HCT116 (cell line): Measurements from ENCODE around the gene MSH3. TPM values are rescaled to one million over a fixed set of nuclear protein-coding genes. Genes with fewer than 3 reads are reported as not detected.
A peak's percentile ranks its signal among the peaks of the same experiment; 100 is the strongest.

Experiments
- ATAC-seq: fragments of 200-7000 bp; cut with Tn5 transposase; 2 replicates; pipeline ENCODE4 v1.9.1; 2020; ENCODE audit warnings: mild to moderate bottlenecking, moderate library complexity
- BruUV-seq: library from RNA; stranded (reverse); fragments of 400-500 nt; replicated peaks from 2 replicates; lab custom pipeline; 2021; lab: Mats Ljungman, UMichigan
- CTCF ChIA-PET: fragments of 300-600 bp; sonication (Branson Sonifier 250); formaldehyde crosslinking; loops from one replicate; lab custom pipeline; 2021; ENCODE audit warnings: antibody characterized with exemption; lab: Charles Lee
- POLR2A ChIA-PET: fragments of 300-600, 350-600 bp; sonication (Branson Sonifier 250); formaldehyde crosslinking; loops from one replicate; lab custom pipeline; 2021; ENCODE audit warnings: antibody characterized with exemption; lab: Charles Lee
- RAD21 ChIA-PET, 2 experiments: fragments of 300-600 bp; sonication (Branson Sonifier 250); formaldehyde crosslinking; loops; one replicate each; lab custom pipeline; 2023; ENCODE audit warnings: low total read pairs in 2 of 2; ENCODE audit not compliant: uncharacterized antibody in 2 of 2, unreplicated experiment in 2 of 2, low non-redundant PET in 1 of 2; lab: Charles Lee
- DNase-seq: peaks from one replicate; pipeline ENCODE4 v3.0.0-alpha.2; 2010; ENCODE audit warnings: low read depth, low spot score
- H2AFZ ChIP-seq: fragments of 200-600 bp; shearing (Covaris generic), sonication (generic); 2 replicates; pipeline ENCODE4 v1.6.1; 2017; ENCODE audit warnings: low read depth, mixed run types, mixed read lengths, antibody characterized with exemption, low read length; ENCODE audit not compliant: poor library complexity, severe bottlenecking
- H3K27ac ChIP-seq: 2 replicates; pipeline ENCODE4 v1.5.1; 2012; ENCODE audit warnings: low read depth, low read length
- H3K27me3 ChIP-seq: fragments of 200-600 bp; sonication (generic); 2 replicates; pipeline ENCODE4 v1.6.1; 2016; ENCODE audit warnings: mixed run types, low read length, mixed read lengths; ENCODE audit not compliant: insufficient read depth
- H3K36me3 ChIP-seq, 2 experiments: fragments of 200-500 bp in 1 of 2; fragments of 200-600 bp in 1 of 2; sonication (Bioruptor generic) in 1 of 2; sonication (generic) in 1 of 2; 2 replicates each; pipeline versions ENCODE4 v1.5.1 to v1.6.1; 2014 to 2016; ENCODE audit warnings: low read length in 2 of 2, inconsistent platforms in 1 of 2, mixed read lengths in 1 of 2, mixed run types in 1 of 2; ENCODE audit not compliant: insufficient read depth in 2 of 2, control insufficient read depth in 1 of 2
- H3K4me1 ChIP-seq, 2 experiments: fragments of 200-600 bp in 1 of 2; sonication (generic) in 1 of 2; 2 replicates each; pipeline versions ENCODE4 v1.5.1 to v1.6.1; 2012 to 2017; ENCODE audit warnings: low read length in 2 of 2, inconsistent platforms in 1 of 2, mild to moderate bottlenecking in 1 of 2, mixed read lengths in 1 of 2, mixed run types in 1 of 2, moderate library complexity in 1 of 2; ENCODE audit not compliant: insufficient read depth in 2 of 2, control insufficient read depth in 1 of 2
- H3K4me2 ChIP-seq: fragments of 200-600 bp; sonication (generic); 2 replicates; pipeline ENCODE4 v1.6.1; 2017; ENCODE audit warnings: mixed run types, low read length, mixed read lengths
- H3K4me3 ChIP-seq, 2 experiments: fragments of 200-600 bp in 1 of 2; sonication (generic) in 1 of 2; replicated peaks in 1 of 2; 2 replicates each; pipeline ENCODE4 v1.5.1; 2011 to 2016; ENCODE audit warnings: low read length in 2 of 2, control low read depth in 1 of 2, low read depth in 1 of 2, mild to moderate bottlenecking in 1 of 2, mixed read lengths in 1 of 2, mixed run types in 1 of 2
- H3K79me2 ChIP-seq: fragments of 200-600 bp; sonication (generic); 2 replicates; pipeline ENCODE4 v1.6.1; 2017; ENCODE audit warnings: mild to moderate bottlenecking, mixed run types, low read length, moderate library complexity, mixed read lengths; ENCODE audit not compliant: insufficient read depth
- H3K9ac ChIP-seq: fragments of 200-600 bp; sonication (generic); 2 replicates; pipeline ENCODE4 v1.6.1; 2016; ENCODE audit warnings: low read length, mixed read lengths
- H3K9me2 ChIP-seq: fragments of 200-600 bp; sonication (generic), shearing (Covaris generic); 2 replicates; pipeline ENCODE4 v1.6.1; 2017; ENCODE audit warnings: mixed run types, mild to moderate bottlenecking, moderate library complexity; ENCODE audit not compliant: insufficient read depth
- H3K9me3 ChIP-seq, 2 experiments: fragments of 200-500 bp in 1 of 2; fragments of 200-600 bp in 1 of 2; sonication (Bioruptor generic) in 1 of 2; sonication (generic) in 1 of 2; 2 replicates each; pipeline ENCODE4 v1.6.1; 2014 to 2017; ENCODE audit warnings: low read length in 2 of 2, mixed read lengths in 2 of 2, inconsistent platforms in 1 of 2, low read depth in 1 of 2, mild to moderate bottlenecking in 1 of 2, mixed run types in 1 of 2, moderate library complexity in 1 of 2; ENCODE audit not compliant: control insufficient read depth in 1 of 2, insufficient read depth in 1 of 2
- H4K20me1 ChIP-seq: fragments of 200-600 bp; sonication (generic), shearing (Covaris generic); 2 replicates; pipeline ENCODE4 v1.6.1; 2017; ENCODE audit warnings: mixed run types, mild to moderate bottlenecking, moderate library complexity; ENCODE audit not compliant: insufficient read depth
- ATF3 ChIP-seq: IDR thresholded peaks from 2 replicates; pipeline ENCODE4 v1.6.1; 2012
- CTCF ChIP-seq, 3 experiments: fragments of 200-600 bp in 1 of 3; sonication (generic) in 1 of 3; IDR thresholded peaks in 2 of 3; conservative IDR thresholded peaks in 1 of 3; 2 replicates each; pipeline ENCODE4 v1.5.1; 2012 to 2017; ENCODE audit warnings: low read depth in 2 of 3, low read length in 2 of 3, antibody characterized with exemption in 1 of 3, borderline replicate concordance in 1 of 3, control low read depth in 1 of 3, mild to moderate bottlenecking in 1 of 3, mixed read lengths in 1 of 3, mixed run types in 1 of 3, moderate library complexity in 1 of 3; ENCODE audit not compliant: insufficient read depth in 1 of 3
- EGR1 ChIP-seq: IDR thresholded peaks from 2 replicates; pipeline ENCODE4 v1.6.1; 2012; ENCODE audit warnings: low read depth
- EZH2phosphoT487 ChIP-seq: fragments of 200-600 bp; IDR thresholded peaks from 2 replicates; pipeline ENCODE4 v1.6.1; 2018; ENCODE audit warnings: antibody characterized with exemption, borderline replicate concordance
- FOSL1 ChIP-seq: IDR thresholded peaks from 2 replicates; pipeline ENCODE4 v1.6.1; 2012; ENCODE audit warnings: low read depth
- SP1 ChIP-seq: IDR thresholded peaks from 2 replicates; pipeline ENCODE4 v1.6.1; 2012; ENCODE audit warnings: low read depth
- ZNF274 ChIP-seq: fragments of 200-500 bp; sonication (Bioruptor generic); IDR thresholded peaks from 2 replicates; pipeline ENCODE4 v1.6.1; 2014; ENCODE audit warnings: mild to moderate bottlenecking, low read depth, low read length, inconsistent platforms
- intact Hi-C: fragments of 100-400 bp; cut with micrococcal nuclease; formaldehyde crosslinking; loops from 2 replicates; pipeline ENCODE4 v1.10.0; 2022
- total RNA-seq: library from RNA; stranded (reverse); gene quantifications from one replicate; pipeline ENCODE4 v1.2.1, GENCODE V29; 2021; ENCODE audit not compliant: unreplicated experiment
- TF ChIP-seq, protein P1 (sequence below): IDR thresholded peaks from 2 replicates; pipeline ENCODE4 v1.6.1; 2012; ENCODE audit warnings: low read depth

MSH3 gene
- total RNA-seq, 1 experiment from 2014 or later: 4.9 TPM

- H3K36me3 ChIP-seq: no peaks in the 10 kb centered on the region
- H3K27me3 ChIP-seq: no peaks in the 10 kb centered on the region
- intact Hi-C loops: no loop called here
- no peak for TF ChIP-seq FOSL1
- TF ChIP-seq EGR1: no peak
- TF ChIP-seq ATF3: no peak
- TF ChIP-seq EZH2phosphoT487: no peak
- TF ChIP-seq ZNF274: no peak
- H3K4me3 ChIP-seq: no peak overlapping the region
- no peak overlapping the region for H2AFZ ChIP-seq
- no peak overlapping the region for H3K4me2 ChIP-seq
- ATAC-seq (no peak), DNase-seq (no peak)
- ChIA-PET CTCF (no interaction called here), POLR2A (no interaction called here), RAD21 (no interaction called here)
- no TSS peak for BruUV-seq
- H3K9ac ChIP-seq: no peak overlapping the region
- H3K9me3 ChIP-seq: peaks cover 0 to 4% of the 10 kb centered on the region in 2 experiments; a peak in 2 of 4 replicates
- H3K79me2 ChIP-seq: no peaks in the 10 kb centered on the region
- H3K9me2 ChIP-seq: no peaks in the 10 kb centered on the region
- no peak overlapping the region for H3K27ac ChIP-seq
- H3K4me1 ChIP-seq: no peaks in the 10 kb centered on the region
- no peaks in the 10 kb centered on the region for H4K20me1 ChIP-seq
These were observed 198.1 kb downstream of the MSH3 start for GRCh38 chr5:80852331-80853245.

DNA sequence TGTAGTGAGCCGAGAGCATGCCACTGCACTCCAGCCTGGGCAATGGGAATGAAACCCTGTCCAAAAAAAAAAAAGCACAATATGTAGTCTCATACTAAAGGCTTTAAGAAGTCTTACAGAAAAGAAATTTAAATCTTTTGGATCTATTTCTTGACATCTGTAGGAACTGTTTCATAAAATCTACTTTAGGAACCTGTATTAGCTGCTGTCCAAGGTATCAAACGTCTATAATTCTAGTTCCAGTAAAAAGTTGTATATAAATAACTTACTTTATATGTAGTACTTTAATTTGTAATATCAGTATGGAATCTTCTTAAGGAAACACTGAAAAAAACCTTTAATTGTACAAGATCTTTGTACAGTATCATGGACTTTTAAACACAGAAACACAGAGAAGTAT is 199.0 kb downstream of the MSH3 start:
- Histone ChIP-seq H3K36me3 (no peaks in the 10 kb centered on the region), H3K27ac (no peak overlapping the region), H3K4me1 (no peaks in the 10 kb centered on the region), H3K27me3 (no peaks in the 10 kb centered on the region), H3K4me2 (no peak overlapping the region), H3K4me3 (no peak overlapping the region), H4K20me1 (no peaks in the 10 kb centered on the region), H2AFZ (no peak overlapping the region), H3K9me2 (no peaks in the 10 kb centered on the region), H3K79me2 (no peaks in the 10 kb centered on the region), H3K9ac (no peak overlapping the region), H3K9me3 (peaks cover 0 to 4% of the 10 kb centered on the region in 2 experiments; a peak in 2 of 4 replicates)
- ChIA-PET POLR2A (no interaction called here), CTCF (no interaction called here), RAD21 (no interaction called here)
- TF ChIP-seq, protein P1, sequence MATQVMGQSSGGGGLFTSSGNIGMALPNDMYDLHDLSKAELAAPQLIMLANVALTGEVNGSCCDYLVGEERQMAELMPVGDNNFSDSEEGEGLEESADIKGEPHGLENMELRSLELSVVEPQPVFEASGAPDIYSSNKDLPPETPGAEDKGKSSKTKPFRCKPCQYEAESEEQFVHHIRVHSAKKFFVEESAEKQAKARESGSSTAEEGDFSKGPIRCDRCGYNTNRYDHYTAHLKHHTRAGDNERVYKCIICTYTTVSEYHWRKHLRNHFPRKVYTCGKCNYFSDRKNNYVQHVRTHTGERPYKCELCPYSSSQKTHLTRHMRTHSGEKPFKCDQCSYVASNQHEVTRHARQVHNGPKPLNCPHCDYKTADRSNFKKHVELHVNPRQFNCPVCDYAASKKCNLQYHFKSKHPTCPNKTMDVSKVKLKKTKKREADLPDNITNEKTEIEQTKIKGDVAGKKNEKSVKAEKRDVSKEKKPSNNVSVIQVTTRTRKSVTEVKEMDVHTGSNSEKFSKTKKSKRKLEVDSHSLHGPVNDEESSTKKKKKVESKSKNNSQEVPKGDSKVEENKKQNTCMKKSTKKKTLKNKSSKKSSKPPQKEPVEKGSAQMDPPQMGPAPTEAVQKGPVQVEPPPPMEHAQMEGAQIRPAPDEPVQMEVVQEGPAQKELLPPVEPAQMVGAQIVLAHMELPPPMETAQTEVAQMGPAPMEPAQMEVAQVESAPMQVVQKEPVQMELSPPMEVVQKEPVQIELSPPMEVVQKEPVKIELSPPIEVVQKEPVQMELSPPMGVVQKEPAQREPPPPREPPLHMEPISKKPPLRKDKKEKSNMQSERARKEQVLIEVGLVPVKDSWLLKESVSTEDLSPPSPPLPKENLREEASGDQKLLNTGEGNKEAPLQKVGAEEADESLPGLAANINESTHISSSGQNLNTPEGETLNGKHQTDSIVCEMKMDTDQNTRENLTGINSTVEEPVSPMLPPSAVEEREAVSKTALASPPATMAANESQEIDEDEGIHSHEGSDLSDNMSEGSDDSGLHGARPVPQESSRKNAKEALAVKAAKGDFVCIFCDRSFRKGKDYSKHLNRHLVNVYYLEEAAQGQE: peak; percentile 28
- TF ChIP-seq FOSL1 (no peak), CTCF (IDR thresholded peaks at IDR 0.05 in 2 of 3, conservative IDR thresholded peaks at IDR 0.05 in 1 of 3; ENCODE audit: borderline replicate concordance in 1 of 3, insufficient read depth in 1 of 3, low read depth in 2 of 3, low read length in 2 of 3) (no peak), SP1 (no peak)
- no TSS peak for BruUV-seq
- DNase-seq (no peak), ATAC-seq (no peak)
- intact Hi-C loops: no loop called here
